Midbrain (tissue), 1 donor: ENCODE measurements around the gene MFN2.

ENCODE experiments used
- DNase-seq: peaks from one replicate; lab custom pipeline; 2025; lab: John Stamatoyannopoulos, UW

The MFN2 gene

DNA sequence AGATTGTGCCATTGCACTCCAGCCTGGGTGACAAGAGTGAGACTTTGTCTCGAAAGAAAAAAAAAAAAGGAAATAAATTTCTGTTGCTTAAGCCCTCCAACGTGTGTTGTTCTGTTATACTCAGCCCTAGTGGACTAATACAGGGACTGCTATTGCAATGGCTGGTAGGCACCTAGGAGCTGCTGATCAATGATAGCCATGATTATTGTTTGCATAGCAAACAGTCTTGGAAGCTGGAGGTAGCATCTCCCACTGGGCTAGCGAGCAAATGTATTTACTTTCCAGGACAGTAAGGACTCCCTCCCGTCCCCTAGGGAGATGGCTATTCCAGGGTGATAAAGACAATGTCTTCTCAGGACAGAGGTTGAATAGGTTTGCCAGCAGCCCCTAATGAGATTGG is 69.4 kb downstream of the MFN2 start:
- DNase-seq: no peak

- no peak for DNase-seq
Measured at GRCh38 chr1:12051361-12051760, 71.1 kb downstream of the MFN2 start.

DNA sequence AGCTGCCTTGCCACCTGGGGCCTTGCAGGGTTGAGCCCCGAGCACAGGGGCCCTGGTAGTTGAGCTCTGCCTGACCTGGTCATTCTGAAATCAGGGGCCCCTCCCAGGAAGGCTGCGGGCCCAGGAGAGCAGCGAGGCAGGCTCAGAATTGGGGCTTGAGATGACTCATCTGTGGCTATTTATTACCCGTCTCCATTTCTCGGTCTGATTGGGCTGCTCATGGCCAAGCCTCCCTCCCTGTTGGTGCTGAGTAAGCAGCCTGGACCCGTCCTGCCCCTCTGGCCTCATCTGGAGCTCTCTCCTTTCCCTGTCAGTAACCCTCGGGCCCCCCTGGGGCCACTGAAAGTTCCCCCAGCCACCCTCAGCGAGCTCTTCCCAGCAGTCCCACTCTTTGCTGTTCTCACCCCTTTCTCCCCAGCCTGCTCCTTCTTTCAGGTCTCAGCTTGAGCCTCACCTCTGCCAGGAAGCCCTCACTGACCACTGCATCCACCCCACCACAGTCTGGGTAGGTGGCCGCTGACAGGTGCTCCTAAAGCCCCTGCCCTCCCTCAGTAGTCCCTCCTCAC is 71.8 kb downstream of the MFN2 start:
- no peak for DNase-seq

DNA sequence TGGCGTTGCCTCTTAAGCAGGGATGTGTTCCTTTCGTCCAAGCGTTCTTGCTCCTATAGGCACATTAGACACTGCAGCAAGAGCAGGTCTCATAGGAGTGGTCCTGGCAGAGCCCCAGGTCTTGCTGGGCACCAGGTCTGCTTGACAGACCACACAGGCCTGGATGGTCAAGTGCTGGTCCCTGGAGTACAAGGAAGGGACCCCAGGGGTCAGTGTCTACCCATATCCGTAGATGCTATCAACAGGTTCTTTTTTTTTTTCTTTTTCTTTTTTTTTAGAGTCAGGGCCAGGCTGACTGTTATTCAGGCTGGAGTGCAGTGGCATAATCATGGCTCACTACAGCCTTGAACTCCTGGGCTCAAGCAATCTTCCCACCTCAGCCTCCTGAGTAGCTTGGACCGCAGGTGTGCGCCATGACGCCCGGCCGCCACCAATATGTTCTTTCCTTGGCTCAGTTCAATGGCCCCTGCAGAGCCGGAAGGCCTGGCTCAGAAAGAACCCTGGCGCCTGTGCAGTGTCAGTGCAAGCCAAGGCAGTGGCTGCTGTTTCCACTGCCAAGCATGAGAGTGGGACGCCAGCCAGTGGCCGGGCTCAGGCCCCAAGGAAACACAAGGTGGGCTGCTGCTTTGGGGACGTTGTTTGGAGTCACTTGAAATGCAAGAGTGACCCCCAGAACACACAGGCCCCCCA is 72.9 kb downstream of the MFN2 start:
- peak; percentile 14 for DNase-seq

DNA sequence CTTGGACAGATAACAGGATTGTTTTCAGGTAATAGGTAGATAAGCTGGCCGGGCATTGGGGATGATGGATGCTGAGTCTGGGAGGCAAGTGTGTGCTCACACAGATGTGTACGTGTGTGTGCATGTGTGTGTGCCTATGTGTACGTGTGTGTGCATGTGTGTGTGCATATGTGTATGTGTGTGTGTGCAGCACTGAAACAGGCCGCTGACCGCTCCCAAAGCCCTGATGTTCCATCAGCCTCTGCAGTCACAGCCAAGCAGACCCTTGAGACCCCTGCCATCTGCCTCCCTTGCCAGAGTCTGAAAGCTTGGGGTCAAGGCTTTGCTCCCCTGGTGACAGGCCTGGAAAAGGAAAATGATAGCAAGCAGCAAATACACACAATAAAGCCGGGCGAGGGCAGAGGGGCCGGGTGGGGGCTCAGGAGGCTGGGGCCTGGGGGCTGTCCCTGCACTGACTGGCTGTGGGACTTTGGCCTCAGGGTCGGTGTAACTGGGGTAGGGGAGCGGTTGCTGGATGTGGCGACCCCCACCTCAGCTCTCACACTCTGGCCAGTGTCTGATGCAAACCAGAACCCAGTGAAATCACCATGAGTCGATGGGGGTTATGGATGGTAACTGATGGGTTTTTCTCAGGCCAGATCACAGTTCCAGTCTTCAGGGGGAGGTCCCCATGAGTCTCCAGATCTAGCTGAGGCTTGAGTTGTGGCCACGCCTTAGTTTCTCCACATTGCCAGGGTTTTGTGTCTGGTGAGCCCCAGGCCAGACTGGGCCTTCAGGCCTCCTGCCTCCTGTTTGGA is 73.7 kb downstream of the MFN2 start:
- DNase-seq: no peak

DNA sequence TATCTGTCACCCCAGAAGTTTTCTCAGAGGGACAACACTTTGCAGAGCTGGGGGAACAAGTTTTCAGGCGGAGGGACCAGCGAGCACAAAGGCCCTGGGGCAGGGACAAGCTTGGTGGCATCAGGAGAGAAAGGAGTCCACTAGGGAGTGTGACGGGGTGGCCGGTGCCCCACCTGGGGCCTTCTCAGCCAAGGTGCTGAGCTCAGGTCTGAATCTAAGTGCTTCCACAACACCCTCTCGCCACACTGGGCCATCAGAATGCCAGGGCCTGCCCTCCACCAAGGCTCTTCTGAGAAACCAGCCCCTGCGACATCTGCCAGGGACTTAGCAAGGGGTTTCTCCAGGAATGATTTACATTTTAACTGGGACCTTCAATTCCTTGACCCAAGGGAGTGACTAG is 75.0 kb downstream of the MFN2 start:
- no peak for DNase-seq

DNA sequence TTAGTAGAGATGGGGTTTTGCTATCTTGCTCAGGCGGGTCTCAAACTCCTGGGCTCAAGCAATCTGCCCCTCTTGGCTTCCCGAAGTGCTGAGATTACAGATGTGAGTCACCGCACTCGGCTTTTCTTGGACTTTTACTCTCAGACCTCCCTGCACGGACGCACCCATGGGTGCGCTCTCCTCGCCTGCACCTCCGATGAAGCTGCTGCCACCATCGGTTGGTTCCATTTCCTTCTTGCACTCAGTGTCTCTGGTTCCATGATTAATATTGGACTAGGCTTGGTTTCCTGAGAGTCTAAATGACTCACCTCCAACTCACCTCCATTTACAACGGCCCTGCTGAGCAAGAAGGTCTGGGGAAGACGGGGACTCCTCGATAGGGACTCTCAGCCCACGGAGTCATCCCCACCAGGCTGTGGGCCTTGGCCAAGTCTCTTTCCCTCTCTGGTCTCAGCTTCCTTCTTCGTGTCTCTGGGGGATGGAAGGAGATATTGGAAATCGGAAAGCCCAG is 76.1 kb downstream of the MFN2 start:
- no peak for DNase-seq

GRCh38 chr1:12057382-12057781 is 77.1 kb downstream of the MFN2 start:
- DNase-seq: no peak

GRCh38 chr1:12057940-12058687 is 77.9 kb downstream of the MFN2 start:
- DNase-seq: no peak

DNA sequence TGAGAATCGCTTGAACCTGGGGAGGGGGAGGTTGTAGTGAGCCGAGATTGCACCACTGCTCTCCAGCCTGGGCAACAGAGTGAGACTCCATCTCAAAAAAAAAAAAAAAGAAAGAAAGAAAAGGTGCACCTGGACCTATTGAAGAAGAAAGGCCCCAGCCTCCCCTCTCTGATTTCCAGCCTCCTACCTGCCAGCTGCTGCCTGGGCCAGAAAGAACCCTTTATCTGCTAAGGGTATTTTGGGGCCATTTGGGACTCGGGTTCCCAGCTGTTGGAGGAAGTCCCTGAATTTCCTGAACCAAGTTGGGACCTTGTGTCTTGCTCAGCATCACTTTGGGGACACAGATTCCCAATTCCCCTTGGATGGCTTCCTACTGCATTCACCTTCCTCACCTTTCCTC is 79.0 kb downstream of the MFN2 start:
- no peak for DNase-seq

GRCh38 chr1:12059722-12060464 is 79.6 kb downstream of the MFN2 start:
- DNase-seq: no peak

DNA sequence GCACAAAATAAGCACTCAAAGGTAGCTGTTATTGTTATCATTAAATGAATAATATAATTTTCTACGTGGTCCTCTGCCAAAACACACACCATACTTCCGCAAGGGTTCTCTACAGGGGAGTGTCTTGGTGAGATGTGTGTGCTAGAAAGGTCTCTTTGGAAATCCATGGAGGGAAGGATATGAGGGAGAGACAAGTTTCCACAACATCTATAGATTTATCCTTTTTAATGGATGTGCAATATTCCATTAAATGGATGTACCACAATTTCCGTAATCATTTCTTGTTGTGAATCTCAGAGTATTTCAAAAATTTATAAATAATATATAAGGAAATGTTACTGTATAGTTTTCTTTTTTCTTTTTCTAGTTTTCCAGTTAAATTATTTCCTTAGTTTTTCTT is 80.3 kb downstream of the MFN2 start:
- no peak for DNase-seq
